Brain microvascular endothelial cell (primary cell): ENCODE measurements around the gene EPM2A.

Experiments
- DNase-seq: peaks from one replicate; pipeline ENCODE4 v3.0.0-alpha.2; 2020
- H3K27ac ChIP-seq: fragments of 250-450 bp; sonication (Bioruptor Pico); 2 replicates; pipeline ENCODE4 v1.5.1; 2020; ENCODE audit warnings: mild to moderate bottlenecking, moderate library complexity
- H3K27me3 ChIP-seq: fragments of 250-450 bp; sonication (Bioruptor Pico); replicated peaks from 2 replicates; pipeline ENCODE4 v1.5.1; 2020; ENCODE audit warnings: mild to moderate bottlenecking
- H3K36me3 ChIP-seq: fragments of 250-450 bp; sonication (Bioruptor Pico); replicated peaks from 2 replicates; pipeline ENCODE4 v1.5.1; 2020; ENCODE audit warnings: mild to moderate bottlenecking
- H3K4me3 ChIP-seq: 2 replicates; pipeline ENCODE4 v1.5.1; 2011; ENCODE audit warnings: low read depth, mild to moderate bottlenecking, control low read depth, low read length, moderate library complexity
- in situ Hi-C: cut with HindIII; loops from 2 replicates; pipeline ENCODE4 v1.10.0; 2017; ENCODE audit warnings: low sequenced_read_pairs, low pct_ligation_motif_present
- TF ChIP-seq, protein P1 (sequence below): IDR thresholded peaks from 2 replicates; pipeline ENCODE4 v1.5.1; 2011; ENCODE audit warnings: low read depth, mild to moderate bottlenecking, moderate library complexity, low read length, control low read depth, inconsistent platforms; ENCODE audit errors: missing control alignments

Gene EPM2A

GRCh38 chr6:145722190-145722589 is 13.1 kb downstream of the EPM2A start:
- H3K36me3 ChIP-seq, result no peaks in the 10 kb centered on the region
- TF ChIP-seq, protein P1, sequence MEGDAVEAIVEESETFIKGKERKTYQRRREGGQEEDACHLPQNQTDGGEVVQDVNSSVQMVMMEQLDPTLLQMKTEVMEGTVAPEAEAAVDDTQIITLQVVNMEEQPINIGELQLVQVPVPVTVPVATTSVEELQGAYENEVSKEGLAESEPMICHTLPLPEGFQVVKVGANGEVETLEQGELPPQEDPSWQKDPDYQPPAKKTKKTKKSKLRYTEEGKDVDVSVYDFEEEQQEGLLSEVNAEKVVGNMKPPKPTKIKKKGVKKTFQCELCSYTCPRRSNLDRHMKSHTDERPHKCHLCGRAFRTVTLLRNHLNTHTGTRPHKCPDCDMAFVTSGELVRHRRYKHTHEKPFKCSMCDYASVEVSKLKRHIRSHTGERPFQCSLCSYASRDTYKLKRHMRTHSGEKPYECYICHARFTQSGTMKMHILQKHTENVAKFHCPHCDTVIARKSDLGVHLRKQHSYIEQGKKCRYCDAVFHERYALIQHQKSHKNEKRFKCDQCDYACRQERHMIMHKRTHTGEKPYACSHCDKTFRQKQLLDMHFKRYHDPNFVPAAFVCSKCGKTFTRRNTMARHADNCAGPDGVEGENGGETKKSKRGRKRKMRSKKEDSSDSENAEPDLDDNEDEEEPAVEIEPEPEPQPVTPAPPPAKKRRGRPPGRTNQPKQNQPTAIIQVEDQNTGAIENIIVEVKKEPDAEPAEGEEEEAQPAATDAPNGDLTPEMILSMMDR, result no peak

DNA sequence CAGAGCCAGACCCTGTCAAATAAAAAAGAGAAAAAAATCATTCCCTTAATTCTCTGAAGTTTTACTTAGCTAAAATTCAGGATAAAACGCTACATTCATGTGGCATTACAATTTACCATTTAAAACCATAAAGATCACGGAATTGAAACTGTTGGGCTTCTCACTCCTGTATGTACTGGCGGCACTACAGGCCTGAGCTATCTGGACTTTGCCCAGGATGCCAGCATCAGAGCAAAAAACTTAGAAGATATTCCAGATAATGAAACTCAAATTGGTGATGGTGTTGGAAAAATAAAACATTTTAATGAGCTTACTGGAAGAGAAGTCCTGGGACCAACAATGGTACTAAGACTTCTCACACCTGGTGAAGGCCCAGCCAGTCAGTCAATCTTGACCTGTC is 14.2 kb downstream of the EPM2A start:
- TF ChIP-seq, protein P1, result no peak
- Histone ChIP-seq H3K27me3 (no peaks in the 10 kb centered on the region), H3K36me3 (no peaks in the 10 kb centered on the region), H3K27ac (no peak overlapping the region), H3K4me3 (no peak overlapping the region)
- in situ Hi-C loops, result no loop called here
- DNase-seq, result no peak

More at GRCh38 chr6:145722190-145722589, 13.1 kb downstream of the EPM2A start:
- in situ Hi-C loops, result no loop called here
- no peak overlapping the region for H3K27ac ChIP-seq
- DNase-seq, result no peak
- H3K27me3 ChIP-seq, result no peaks in the 10 kb centered on the region
- H3K4me3 ChIP-seq, result no peak overlapping the region

GRCh38 chr6:145715426-145715825 is 19.9 kb downstream of the EPM2A start:
- H3K27me3 ChIP-seq, result no peaks in the 10 kb centered on the region
- in situ Hi-C loops, result no loop called here
- no peak overlapping the region for H3K27ac ChIP-seq
- no peak for DNase-seq
- no peaks in the 10 kb centered on the region for H3K36me3 ChIP-seq
- TF ChIP-seq, protein P1, result no peak
- no peak overlapping the region for H3K4me3 ChIP-seq

DNA sequence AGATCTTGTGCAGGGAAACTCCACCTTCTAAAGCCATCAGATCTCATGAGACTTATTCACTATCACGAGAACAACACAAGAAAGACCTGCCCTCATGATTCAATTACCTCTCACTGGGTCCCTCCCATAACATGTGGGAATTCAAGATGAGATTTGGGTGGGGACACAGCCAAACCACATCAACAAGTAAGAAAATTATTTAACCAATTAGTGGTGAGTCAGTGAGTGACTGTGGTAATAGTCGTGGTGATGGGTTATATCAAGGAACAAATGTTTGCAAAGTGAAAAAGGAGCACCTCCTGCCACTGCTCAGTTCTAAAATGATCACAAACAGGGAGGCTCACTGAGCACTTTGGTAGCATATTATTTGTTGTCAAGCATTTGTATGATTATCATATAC is 20.6 kb downstream of the EPM2A start:
- TF ChIP-seq, protein P1, result no peak
- Histone ChIP-seq H3K27me3 (no peaks in the 10 kb centered on the region), H3K36me3 (no peaks in the 10 kb centered on the region), H3K27ac (no peak overlapping the region), H3K4me3 (no peak overlapping the region)
- in situ Hi-C loops, result no loop called here
- no peak for DNase-seq

- Histone ChIP-seq H3K4me3 (no peak overlapping the region), H3K27ac (no peak overlapping the region), H3K36me3 (no peaks in the 10 kb centered on the region), H3K27me3 (no peaks in the 10 kb centered on the region)
- in situ Hi-C loops, result no loop called here
- TF ChIP-seq, protein P1, result no peak
- no peak for DNase-seq
These were observed 21.5 kb downstream of the EPM2A start for GRCh38 chr6:145713773-145714172.

DNA sequence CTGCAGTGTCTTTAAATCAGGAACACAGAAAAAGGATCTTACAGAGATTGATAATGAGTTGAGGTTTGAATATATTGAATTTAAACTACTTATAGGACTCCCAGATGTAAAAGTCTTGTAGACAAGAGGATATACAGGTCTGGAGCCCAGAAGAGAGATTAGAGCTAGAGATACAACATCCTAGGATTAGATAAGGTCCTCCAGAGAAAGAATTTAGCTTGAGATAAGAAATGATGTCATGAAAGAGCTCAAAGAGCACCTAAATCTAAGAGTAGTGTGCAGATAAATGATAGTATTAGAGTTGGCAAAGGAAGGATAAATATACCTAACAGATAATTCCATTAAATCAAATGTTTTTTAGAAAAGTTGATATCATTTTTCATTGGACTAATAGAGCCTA is 23.9 kb downstream of the EPM2A start:
- in situ Hi-C loops, result no loop called here
- Histone ChIP-seq H3K4me3 (no peak overlapping the region), H3K27ac (no peak overlapping the region), H3K27me3 (no peaks in the 10 kb centered on the region), H3K36me3 (no peaks in the 10 kb centered on the region)
- TF ChIP-seq, protein P1, result no peak
- DNase-seq, result no peak
